ENCODE results near the gene ZFAND3.

DNA sequence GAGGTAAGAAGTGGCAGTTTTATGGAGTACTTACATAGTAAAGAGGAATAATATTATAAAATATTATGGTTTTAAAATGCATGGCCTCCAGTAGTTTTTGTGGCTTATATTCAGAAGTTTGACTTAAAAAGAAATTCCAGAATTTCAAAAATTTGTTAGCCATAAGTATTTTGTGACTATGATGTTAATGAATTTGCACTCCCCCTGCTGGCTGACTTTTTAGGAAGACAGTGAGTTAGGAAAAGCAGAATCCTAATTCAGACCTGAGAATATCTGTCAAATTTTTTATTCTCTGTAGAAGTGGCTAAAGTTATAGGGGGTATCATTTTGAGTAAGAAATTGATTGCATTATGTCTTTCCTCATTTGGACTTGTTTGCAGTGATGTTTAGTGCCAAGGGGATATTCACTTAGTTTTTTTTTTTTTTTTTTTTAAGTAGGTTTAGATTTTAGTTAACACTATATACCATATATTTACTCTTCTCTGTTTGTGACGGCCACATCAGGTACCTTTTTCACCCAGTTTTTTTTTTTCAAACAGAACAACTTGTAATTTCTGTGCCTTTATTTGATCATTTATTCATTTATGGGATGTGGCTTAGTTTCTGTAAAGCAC, 40.8 kb downstream of the ZFAND3 start:
- TF ChIP-seq, protein P1, sequence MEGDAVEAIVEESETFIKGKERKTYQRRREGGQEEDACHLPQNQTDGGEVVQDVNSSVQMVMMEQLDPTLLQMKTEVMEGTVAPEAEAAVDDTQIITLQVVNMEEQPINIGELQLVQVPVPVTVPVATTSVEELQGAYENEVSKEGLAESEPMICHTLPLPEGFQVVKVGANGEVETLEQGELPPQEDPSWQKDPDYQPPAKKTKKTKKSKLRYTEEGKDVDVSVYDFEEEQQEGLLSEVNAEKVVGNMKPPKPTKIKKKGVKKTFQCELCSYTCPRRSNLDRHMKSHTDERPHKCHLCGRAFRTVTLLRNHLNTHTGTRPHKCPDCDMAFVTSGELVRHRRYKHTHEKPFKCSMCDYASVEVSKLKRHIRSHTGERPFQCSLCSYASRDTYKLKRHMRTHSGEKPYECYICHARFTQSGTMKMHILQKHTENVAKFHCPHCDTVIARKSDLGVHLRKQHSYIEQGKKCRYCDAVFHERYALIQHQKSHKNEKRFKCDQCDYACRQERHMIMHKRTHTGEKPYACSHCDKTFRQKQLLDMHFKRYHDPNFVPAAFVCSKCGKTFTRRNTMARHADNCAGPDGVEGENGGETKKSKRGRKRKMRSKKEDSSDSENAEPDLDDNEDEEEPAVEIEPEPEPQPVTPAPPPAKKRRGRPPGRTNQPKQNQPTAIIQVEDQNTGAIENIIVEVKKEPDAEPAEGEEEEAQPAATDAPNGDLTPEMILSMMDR (conservative IDR thresholded peaks at IDR 0.05; ENCODE audit: low read depth, low read length): peak; percentile 79
- TF ChIP-seq EZH2 (IDR thresholded peaks at IDR 0.05; ENCODE audit: borderline replicate concordance, low read depth, low read length, poor library complexity, severe bottlenecking): no peak
